COLO668 (cell line): ENCODE data around the gene FAF1.

Source experiments
- DNase-seq: peaks from one replicate; lab custom pipeline; 2025; ENCODE audit not compliant: unreplicated experiment; lab: John Stamatoyannopoulos, UW

Gene FAF1

DNA sequence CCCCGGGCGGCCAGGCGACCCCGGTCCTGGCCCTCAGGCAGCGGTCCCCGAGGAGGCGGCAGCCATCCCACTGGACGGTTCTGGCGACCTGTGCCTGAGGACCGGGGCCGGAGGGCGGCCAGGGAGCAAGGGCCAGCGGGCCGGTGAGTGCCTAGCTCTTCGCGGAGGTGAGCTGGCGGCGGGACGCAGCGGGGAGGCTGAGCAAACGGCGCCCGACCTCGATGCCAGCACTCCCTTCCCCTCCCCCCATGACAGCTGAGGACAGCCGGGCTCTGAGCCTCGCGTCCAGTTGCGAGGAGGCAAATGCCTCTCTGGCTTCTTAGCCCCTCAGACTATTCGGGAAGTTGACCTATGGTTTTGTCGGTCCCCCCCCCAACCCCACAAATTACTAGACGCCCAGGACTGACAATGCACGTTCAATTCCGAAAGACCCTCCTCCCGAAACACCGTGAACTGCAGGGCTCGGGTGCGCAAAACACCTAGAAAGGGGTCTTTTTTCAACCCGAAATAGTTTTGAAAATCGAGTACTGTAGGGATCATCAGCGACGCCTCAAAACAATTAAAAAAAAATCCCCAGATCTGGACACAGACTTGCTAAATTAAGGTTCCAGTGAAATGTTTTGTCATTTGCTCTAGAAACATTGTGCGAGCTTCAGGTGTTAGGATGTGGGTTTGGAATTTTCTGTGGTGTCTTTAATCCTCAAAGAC, 18.2 kb upstream of the FAF1 start:
- DNase-seq = peak; percentile 98

DNA sequence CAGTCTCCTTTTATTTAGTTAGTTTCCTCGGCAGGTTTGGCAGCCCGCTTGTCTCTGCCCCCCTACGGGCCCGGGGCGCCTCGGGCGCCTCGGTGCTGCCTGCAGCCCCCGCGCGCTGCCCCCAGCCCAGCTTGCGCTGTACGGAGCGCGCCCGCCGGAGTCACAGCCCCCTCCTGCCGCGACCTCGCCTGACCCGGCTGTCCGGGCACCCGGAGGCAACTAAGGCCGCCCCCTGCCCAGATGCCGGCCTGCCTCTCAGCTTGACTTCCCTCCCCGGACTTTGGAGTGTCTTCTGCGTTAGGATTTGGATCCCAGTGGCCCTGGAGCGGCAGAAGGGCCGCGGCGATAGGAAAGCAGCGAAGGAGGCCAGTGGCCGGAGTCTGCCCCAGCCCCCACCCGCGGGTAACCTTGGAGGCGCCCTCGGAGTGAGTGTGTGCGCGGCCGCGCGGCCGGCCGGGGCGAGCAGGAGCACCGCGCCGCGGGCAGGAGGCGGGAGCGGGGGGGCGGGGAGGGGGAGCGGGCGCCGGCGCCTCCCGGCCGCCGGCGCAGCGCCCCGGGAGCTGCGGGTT, 17.6 kb upstream of the FAF1 start:
- peak; percentile 96 for DNase-seq

DNA sequence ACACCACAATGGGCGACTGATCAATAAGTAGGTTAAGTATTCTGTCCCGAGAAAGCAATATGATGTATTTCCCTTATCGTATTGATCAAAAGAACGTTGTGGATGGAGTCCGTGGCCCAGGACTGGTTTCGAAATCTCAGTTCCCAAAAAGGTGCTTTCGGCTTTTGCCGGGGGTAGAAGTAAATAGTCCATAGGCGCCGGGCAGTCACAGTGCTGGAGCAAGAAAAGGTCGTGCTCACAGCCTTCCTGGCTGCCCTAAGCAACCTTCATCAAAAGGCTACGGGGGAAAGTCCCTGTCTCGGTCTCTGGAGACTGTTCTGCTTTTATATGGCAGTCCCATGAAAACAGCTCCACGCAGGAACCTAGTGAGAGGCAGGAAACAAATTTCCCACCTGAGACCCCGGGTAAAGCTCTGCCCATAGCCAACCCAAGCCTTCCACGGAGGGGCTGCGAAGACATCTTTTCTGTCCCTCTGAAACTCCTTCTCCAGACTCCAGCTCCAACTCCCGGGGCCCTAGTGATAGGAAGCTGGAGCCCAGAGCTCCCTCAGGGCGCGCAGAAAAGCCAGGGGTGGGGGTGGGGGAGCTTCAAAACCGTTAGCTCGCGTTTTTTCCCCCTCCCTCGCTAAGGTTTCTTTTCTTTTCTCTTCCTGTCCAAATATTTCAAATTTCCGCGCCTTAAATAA, 17.0 kb upstream of the FAF1 start:
- DNase-seq = peak; percentile 88

DNA sequence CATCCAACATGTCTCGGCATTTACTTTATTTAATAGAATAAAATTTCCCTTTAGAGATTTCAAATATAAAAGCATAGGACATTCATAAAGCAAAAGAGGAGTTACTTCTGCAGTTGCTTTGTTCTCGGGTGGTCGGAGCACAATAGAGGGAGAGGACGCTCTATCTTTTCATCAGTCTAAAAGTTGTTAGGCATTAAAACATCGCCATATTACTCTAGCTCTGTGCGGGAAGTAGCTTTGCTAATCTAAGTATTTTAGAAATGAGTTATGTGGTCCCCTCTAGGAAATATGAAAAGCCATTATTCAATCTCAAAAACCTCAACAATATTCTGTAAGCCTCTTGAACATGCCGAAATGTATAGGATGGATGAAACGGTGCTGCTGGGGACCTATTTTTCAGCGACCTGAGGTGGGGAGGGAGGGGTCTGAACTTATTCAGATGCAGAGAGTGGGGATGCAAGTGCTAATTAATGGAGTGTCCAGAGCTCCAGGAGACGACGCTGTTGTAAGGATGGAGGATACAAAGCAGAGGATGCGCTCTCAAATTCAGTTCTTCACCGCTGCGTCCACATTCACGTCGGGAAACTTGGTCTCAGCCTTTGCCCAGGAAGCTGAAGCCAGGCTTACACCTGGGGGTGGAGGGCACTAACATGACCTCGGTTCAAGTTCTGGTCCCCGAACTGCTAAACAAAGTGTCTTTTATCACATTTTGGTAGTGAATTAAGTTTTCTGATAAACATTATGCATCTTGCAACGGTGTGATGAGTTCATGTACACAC, 16.2 kb upstream of the FAF1 start:
- peak; percentile 70 for DNase-seq

DNA sequence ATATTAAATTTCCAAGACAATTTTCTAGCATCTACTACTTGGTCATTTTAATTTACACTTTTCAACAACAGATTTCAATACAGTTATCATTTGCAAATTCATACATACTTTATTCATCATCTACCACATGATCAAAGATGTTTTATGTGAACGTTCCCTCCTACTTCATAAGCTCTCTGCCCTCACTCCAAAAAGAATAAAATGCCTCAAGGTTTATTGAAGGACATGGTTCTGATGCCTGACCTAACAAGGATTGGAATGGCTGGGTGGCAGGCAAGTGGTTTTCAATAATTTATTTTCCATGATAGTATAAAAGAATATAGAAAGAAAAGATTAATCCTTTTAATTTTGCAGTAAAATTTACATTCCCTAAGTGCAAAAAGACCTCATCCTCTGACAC, 15.4 kb upstream of the FAF1 start:
- no peak for DNase-seq

DNA sequence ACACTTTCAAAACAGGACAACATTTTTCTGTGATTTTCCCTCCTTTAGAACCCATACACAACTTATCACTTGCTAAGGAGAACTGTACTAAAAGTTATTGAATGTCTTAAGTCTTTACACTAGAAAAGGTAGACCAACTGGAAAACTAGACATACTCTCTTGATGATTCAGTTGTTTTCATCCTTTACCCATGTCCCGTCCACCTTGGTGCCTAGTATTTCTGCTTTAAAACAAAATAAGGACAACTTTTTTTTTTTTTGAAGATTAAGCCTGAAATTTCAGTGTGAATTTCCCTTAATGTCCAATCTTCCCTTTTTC, 14.5 kb upstream of the FAF1 start:
- no peak for DNase-seq

DNA sequence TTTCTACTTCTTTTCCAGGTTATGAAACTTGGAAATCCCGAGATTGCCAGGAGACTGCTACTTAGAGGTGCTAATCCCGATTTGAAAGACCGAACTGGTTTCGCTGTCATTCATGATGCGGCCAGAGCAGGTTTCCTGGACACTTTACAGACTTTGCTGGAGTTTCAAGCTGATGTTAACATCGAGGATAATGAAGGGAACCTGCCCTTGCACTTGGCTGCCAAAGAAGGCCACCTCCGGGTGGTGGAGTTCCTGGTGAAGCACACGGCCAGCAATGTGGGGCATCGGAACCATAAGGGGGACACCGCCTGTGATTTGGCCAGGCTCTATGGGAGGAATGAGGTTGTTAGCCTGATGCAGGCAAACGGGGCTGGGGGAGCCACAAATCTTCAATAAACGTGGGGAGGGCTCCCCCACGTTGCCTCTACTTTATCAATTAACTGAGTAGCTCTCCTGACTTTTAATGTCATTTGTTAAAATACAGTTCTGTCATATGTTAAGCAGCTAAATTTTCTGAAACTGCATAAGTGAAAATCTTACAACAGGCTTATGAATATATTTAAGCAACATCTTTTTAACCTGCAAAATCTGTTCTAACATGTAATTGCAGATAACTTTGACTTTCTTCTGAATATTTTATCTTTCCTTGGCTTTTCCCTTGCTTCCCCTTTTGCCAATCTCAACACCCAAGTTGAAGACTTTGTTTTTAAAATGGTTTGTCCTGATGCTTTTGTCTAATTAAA, 14.0 kb upstream of the FAF1 start:
- DNase-seq = peak; percentile 77

DNA sequence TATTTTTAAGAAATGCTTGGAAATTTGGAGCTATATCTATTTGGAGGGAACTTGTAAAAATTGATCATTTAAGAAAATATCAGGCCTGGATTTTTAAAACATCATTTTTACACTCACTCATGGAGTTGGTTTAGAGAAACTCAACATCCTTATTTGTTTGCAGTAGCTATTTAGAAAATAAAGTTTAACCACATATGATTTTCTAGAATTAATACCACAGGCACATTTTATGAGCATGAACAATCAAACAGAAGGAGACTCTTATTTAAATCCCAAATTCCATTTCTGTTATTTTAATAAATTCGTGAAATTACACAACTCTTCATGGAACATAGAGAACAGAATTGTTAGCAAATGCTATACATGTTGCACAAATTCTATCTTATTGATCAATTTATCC, 13.2 kb upstream of the FAF1 start:
- DNase-seq = no peak

DNA sequence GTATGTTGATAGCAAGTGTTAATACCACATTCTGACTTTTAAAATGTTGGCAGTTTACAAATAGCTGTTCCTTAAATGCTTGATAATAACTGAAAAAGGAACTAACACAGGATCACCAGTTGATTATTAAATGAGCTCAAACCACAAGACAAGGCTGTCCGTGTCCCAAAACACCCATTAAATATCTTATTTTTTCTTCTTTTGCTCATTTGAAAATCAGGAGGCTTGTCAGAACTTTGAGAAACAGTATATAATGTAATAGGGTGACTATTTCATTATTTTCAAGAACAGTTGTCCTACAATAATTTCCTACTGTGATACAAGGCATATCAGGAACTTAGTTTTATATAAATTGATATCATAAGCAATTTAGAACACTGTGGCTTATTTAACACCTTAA, 12.7 kb upstream of the FAF1 start:
- no peak for DNase-seq

DNA sequence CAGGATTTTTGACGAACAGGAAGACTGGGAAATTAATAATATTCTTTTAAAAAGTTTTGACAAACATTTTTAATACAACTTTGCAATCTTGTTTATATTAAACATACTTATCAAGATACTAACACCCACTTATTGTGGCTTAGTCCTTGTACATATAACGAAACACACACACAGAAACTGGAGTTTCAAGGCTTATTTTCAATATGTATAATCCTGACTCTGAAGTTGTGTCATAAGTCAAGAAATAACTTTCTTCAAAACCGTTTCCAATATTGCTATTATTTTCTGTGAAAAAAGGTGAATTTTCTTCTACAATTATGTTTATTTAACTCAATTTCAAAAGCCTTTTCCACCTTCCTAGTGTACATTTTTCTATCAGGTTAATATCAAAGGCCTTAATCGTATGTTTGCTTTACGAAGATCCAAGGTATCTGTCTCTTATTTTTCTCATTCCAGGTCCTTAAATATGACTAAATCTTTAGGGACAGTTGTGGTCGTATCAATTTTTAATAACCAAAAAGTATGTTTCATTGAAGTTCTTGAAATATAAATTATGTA, 11.8 kb upstream of the FAF1 start:
- no peak for DNase-seq

DNA sequence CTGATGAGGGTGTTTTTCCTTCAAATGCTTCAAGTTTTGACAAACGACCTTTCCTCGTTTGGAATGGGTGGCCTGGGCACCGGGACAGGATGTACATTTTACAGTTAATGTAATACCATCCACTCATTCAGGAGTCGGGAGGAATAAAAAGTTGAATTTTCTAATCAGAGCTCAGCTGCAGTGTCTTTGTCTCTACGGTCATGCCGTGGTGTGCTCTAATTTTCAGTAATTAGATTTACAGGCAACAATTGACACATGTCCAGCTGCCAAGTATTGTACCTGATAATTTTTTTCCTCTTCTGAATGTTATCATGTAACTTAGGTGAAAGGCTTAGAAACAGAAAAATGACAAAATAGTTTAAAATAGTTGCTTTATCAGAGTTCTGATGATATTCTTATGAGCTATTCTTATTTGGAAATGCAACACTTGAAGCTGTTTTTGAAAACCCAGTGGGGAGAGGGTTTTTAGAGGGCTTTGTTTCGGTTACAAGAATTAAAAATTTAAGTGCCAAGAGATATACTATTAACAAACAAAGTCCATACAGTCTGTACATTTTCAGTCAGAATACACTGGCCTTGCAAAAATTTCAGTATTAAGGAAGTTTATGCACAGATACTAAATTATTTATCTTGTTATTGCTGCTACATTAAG, 11.0 kb upstream of the FAF1 start:
- peak; percentile 44 for DNase-seq

DNA sequence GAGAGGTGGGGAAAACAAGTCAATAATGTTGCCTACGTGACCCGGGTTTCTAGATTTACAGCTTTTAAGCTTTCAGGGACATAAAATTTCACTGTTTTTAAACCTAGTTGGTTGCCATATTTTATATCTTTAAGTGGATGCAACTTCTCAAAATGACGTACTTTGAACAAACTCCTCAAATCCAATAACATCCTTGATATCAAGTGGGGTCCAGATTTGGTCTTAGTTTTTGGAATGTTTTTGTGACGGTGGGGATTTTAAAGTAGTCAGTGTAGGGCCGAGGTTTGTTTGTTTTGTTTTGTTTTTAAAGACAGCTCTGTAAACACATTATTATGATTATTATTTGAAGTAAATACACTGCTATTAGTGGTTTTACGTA, 10.4 kb upstream of the FAF1 start:
- DNase-seq = no peak

DNA sequence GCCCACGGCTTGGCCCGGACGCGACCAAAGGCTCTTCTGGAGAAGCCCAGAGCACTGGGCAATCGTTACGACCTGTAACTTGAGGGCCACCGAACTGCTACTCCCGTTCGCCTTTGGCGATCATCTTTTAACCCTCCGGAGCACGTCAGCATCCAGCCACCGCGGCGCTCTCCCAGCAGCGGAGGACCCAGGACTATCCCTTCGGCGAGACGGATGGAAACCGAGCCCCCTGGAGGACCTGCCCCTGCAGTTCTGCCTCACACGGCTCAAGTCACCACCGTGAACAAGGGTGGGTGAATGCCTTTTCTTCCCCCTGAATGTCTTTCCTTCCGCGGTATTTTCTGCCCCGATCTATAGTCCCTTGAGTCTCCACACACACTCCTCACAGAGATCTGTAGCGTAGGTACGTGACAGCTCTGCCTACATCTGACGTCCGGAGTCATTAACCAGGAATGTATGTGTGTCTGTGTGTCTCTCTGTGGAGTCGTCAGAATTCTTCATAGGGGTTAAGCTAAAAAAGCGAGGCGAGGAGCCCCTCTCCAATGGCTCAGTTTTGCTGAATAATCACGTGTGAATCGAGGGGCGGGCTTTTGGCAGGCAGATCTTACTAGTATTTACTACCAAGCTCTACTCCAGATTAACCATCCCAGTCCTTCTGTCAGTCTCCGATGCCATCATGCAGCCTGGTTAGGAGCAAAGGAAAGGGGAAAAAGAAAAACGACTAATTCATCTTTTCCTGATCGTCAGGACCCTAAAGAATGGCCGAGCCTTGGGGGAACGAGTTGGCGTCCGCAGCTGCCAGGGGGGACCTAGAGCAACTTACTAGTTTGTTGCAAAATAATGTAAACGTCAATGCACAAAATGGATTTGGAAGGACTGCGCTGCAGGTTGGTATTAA, 9.8 kb upstream of the FAF1 start, which contains the start of gene CDKN2C:
CDKN2C (plus strand) TSS at position 635 of the 898 bp plus-strand sequence; CDS start at position 759, 124 bp downstream.
- peak; percentile 88 for DNase-seq

DNA sequence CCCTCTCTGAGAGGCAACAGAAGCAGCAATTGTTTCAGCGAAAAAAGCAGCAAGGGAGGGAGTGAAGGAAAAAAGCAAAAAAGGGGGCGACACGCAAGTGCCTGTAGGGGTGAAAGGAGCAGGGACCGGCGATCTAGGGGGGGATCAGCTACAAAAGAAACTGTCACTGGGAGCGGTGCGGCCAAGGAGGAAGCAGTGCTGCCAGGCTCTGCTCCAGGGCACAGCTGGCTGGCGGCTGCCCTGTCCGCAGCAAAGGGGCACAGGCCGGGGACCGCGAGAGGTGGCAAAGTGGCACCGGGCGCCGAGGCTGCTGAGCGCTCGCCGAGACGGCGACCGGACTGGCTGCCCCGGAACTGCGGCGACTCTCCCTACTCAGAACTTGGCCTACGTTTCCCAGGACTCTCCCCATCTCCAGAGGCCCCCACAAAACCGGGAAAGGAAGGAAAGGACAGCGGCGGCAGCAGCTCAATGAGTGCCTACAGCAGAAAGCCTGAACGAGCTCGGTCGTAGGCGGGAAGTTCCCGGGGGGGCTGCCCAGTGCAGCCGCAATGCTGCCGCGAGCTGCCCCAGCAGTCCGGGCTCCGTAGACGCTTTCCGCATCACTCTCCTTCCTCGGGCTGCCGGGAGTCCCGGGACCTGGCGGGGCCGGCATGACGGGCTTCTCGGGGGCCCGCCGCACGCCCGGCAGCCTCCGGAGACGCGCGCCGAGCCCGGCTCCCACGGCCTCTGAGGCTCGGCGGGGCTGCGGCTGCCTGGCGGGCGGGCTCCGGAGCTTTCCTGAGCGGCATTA, 8.9 kb upstream of the FAF1 start:
- peak; percentile 88 for DNase-seq

DNA sequence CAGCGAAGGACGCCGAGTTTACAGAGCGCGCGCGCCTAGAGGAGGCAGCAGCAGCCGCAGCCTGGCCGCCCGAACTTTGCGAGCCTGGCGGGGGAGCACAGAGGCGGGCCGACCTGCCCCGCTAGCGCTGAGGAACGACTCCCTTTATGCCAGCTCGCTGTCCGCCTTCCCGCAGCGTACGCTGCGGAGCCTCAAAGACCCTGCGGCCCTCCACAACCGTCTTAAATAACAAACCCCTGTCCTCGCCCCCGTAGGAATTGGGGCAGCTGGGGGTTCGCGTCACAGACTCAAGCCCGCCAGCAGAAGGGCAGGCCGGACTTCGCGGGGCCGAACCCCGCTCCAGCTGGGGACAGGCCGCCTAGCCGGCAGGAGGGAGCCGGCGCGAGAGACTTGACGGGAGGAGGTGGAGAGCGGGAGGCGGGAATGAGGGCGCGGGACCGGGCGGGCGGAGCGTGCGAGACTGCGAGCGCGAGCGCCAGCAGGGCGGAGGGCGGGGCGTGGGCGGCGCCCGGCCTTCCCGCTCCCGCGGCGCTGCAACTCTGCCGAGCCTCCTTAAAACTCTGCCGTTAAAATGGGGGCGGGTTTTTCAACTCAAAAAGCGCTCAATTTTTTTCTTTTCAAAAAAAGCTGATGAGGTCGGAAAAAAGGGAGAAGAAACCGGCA, 8.2 kb upstream of the FAF1 start:
- peak; percentile 100 for DNase-seq

DNA sequence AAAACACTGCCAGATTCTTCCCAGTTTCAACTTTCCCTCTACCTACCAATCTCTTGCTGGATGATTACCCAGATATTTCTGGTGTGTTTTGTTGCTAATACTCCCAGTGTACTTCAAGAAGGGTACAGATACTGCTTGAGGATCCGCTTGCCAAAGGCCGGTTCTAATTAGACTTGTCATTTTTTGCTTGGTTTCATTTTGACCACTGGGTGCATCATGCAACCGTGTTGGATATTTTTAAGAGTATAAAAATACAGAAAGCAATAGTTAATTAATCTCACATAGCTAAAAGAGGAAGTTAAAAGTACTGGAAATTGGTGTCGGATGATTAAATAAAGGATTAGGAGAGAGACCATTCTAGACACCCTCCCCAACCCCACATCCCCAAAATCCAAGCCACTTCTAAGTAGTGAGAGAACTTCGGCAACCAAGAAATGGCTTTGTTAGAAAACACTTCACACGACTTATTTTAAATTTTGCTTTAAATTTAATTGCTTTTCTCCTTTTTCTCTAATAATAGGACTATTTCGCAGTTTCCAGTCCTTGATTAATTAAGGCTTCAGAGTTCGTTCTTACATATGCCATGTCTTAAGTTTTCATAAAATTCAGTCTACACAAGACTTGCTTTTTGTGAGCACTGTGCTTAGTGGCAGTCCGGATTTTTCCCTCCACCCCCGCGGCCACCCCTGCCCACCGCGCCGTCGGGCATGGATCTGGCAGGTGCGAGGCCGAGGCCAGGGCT, 7.5 kb upstream of the FAF1 start:
- DNase-seq = no peak

DNA sequence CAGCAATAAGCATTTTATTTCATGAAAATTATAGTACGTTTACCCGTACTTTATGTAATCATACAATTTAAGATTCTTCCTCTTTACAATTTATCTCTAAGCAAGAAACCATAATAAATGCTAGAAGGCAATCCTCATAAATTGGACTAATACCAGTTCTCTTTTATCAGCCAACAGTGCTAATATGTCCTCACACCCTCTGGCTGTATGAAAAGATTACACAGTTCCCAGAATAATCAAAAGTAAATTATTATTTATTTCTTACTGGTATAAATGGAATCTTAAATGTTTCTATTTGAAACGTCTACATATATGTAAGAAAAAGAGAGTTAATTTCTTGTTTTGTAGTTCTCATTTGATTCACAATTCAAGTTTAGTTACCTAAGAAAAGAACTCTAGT, 6.9 kb upstream of the FAF1 start:
- DNase-seq = no peak
